Upper lobe of left lung (tissue), 6 donors: ENCODE results near the gene ARHGAP26. TPM values are rescaled to one million over a fixed set of nuclear protein-coding genes. Genes with fewer than 3 reads are reported as not detected.
"Not testable (repeated sequence)": the region's sequence is repeated elsewhere in the genome, so short reads cannot be mapped to it uniquely, and the experiment has no call there.

Experiments
- ATAC-seq, 2 donors: fragments of 200-7000 bp; cut with Tn5 transposase; one replicate each; pipeline ENCODE4 v1.9.1; 2022; ENCODE audit warnings: mild to moderate bottlenecking in 2 of 2, moderate library complexity in 2 of 2; ENCODE audit not compliant: low FRiP score in 2 of 2
- DNase-seq, 2 donors: peaks; one replicate each; pipeline ENCODE4 v3.0.0-alpha.2; 2019 to 2020
- H3K27ac ChIP-seq, 4 donors: fragments of 200-600 bp; sonication (generic); one replicate each; pipeline ENCODE4 v1.5.1; 2016 to 2019
- H3K27me3 ChIP-seq, 4 donors: fragments of 200-600 bp; sonication (generic); one replicate each; pipeline ENCODE4 v1.5.1; 2017 to 2019
- H3K36me3 ChIP-seq, 4 donors: fragments of 200-600 bp; sonication (generic); one replicate each; pipeline ENCODE4 v1.5.1; 2016 to 2019
- H3K4me1 ChIP-seq, 4 donors: fragments of 200-600 bp; sonication (generic); one replicate each; pipeline ENCODE4 v1.5.1; 2018 to 2019
- H3K4me3 ChIP-seq, 4 donors: fragments of 200-600 bp; sonication (generic); one replicate each; pipeline ENCODE4 v1.5.1; 2017 to 2019; ENCODE audit warnings: mild to moderate bottlenecking in 2 of 4, moderate library complexity in 1 of 4
- H3K9me3 ChIP-seq, 4 donors: fragments of 200-600 bp; sonication (generic); one replicate each; pipeline ENCODE4 v1.5.1; 2018 to 2019
- CTCF ChIP-seq, 6 experiments: fragments of 450-650 bp in 4 of 6; fragments of 200-600 bp in 2 of 6; sonication (generic) in 2 of 6; IDR thresholded peaks; one replicate each; pipeline ENCODE4 v1.5.1; 2016 to 2019; ENCODE audit warnings: antibody characterized with exemption in 6 of 6
- EP300 ChIP-seq, 4 donors: sonication (generic); formaldehyde crosslinking; IDR thresholded peaks; one replicate each; pipeline ENCODE4 v1.5.1; 2017; ENCODE audit warnings: antibody characterized with exemption in 4 of 4, control low read depth in 2 of 4
- POLR2A ChIP-seq, 4 donors: fragments of 450-650 bp; IDR thresholded peaks; one replicate each; pipeline ENCODE4 v1.5.1; 2016 to 2017; ENCODE audit warnings: antibody characterized with exemption in 4 of 4, mild to moderate bottlenecking in 2 of 4
- POLR2AphosphoS5 ChIP-seq, 2 donors: sonication (generic); formaldehyde crosslinking; IDR thresholded peaks; one replicate each; pipeline ENCODE4 v1.5.1; 2017; ENCODE audit warnings: antibody characterized with exemption in 2 of 2
- WGBS, 2 donors: methylation state at CpG; one replicate each; pipeline ENCODE4 v1.1.5; 2017 to 2018; 5-methylcytosine and 5-hydroxymethylcytosine counted together
- total RNA-seq, 6 donors: library from RNA; depleted of rRNA in 4 of 6; stranded (reverse); fragments of >200 nt in 4 of 6; gene quantifications; one replicate each; pipeline versions ENCODE4 v1.1.0 to v1.2.1, GENCODE V29; 2016 to 2021
- donor health status: DM: no; HTN: no; CAD: no; lungs with moderate emphysema.
- donor health status: DM: no; HTN: yes; CAD: no; lungs with severe emphysema.

Gene ARHGAP26
- total RNA-seq, 6 donors from 2014 or later = 34.9 to 90.1 (median 38.9) TPM

GRCh38 chr5:142994218-142994617 is 224.0 kb downstream of the ARHGAP26 start:
- Histone ChIP-seq H3K27me3 (no peaks in the 10 kb centered on the region), H3K4me1 (no peaks in the 10 kb centered on the region), H3K9me3 (no peaks in the 10 kb centered on the region), H3K36me3 (no peaks in the 10 kb centered on the region), H3K4me3 (no peak overlapping the region), H3K27ac (no peak overlapping the region)
- DNase-seq = no peak
- no peak for TF ChIP-seq POLR2AphosphoS5 (IDR thresholded peaks at IDR 0.05)
- 87 to 89% methylated on average over 2 of the region's 2 CpGs for WGBS, 2 donors
- ATAC-seq = no peak

- not testable (repeated sequence) for DNase-seq, H3K4me1 ChIP-seq, ATAC-seq, H3K27me3 ChIP-seq, H3K9me3 ChIP-seq, H3K4me3 ChIP-seq, H3K27ac ChIP-seq, H3K36me3 ChIP-seq
These were observed 225.4 kb downstream of the ARHGAP26 start for GRCh38 chr5:142995621-142996020.

- no peak overlapping the region for H3K4me3 ChIP-seq
- no peaks in the 10 kb centered on the region for H3K9me3 ChIP-seq
- DNase-seq = no peak
- H3K27ac ChIP-seq = no peak overlapping the region
- H3K27me3 ChIP-seq = no peaks in the 10 kb centered on the region
- no peak for ATAC-seq
- H3K4me1 ChIP-seq = peaks cover 12 to 15% (median 14%) of the 10 kb centered on the region in 4 donors
- 71 to 93% methylated on average over 1 of the region's 1 CpG for WGBS, 2 donors
- no peaks in the 10 kb centered on the region for H3K36me3 ChIP-seq
- TF ChIP-seq EP300 (IDR thresholded peaks at IDR 0.05) = no peak
- no peak for TF ChIP-seq CTCF (IDR thresholded peaks at IDR 0.05)
- TF ChIP-seq POLR2AphosphoS5 (IDR thresholded peaks at IDR 0.05) = no peak
- no peak for TF ChIP-seq POLR2A (IDR thresholded peaks at IDR 0.05)
These were observed 227.4 kb downstream of the ARHGAP26 start for GRCh38 chr5:142997591-142997990.

GRCh38 chr5:142998316-142999020 is 228.3 kb downstream of the ARHGAP26 start:
- 65 to 81% methylated on average over 5 to 6 of the region's 6 CpGs for whole genome bisulfite sequencing, 2 donors
- peak overlapping the region in 1 of 4 donors; percentile 20 for H3K27ac ChIP-seq
- TF ChIP-seq CTCF (IDR thresholded peaks at IDR 0.05) (no peak), POLR2A (IDR thresholded peaks at IDR 0.05) (no peak), EP300 (IDR thresholded peaks at IDR 0.05) (no peak), POLR2AphosphoS5 (IDR thresholded peaks at IDR 0.05) (no peak)
- no peaks in the 10 kb centered on the region for H3K27me3 ChIP-seq
- ATAC-seq (no peak), DNase-seq (no peak)
- no peaks in the 10 kb centered on the region for H3K9me3 ChIP-seq
- H3K36me3 ChIP-seq = no peaks in the 10 kb centered on the region
- no peak overlapping the region for H3K4me3 ChIP-seq
- peaks cover 21 to 22% (median 22%) of the 10 kb centered on the region in 4 donors for H3K4me1 ChIP-seq

- WGBS, 2 donors = 80 to 90% methylated on average over 1 of the region's 1 CpG
- not testable (repeated sequence) for H3K9me3 ChIP-seq, H3K4me3 ChIP-seq, DNase-seq, H3K36me3 ChIP-seq, ATAC-seq, H3K27me3 ChIP-seq, H3K27ac ChIP-seq
- peaks cover 24 to 37% (median 31%) of the 10 kb centered on the region in 4 donors for H3K4me1 ChIP-seq
These were observed 230.4 kb downstream of the ARHGAP26 start for GRCh38 chr5:143000551-143000950.

- Histone ChIP-seq H3K4me3 (no peak overlapping the region), H3K9me3 (no peaks in the 10 kb centered on the region), H3K36me3 (no peaks in the 10 kb centered on the region), H3K27me3 (no peaks in the 10 kb centered on the region), H3K4me1 (peaks cover 25 to 44% (median 37%) of the 10 kb centered on the region in 4 donors), H3K27ac (peak overlapping the region; percentile 71 to 87 (median 82))
- ATAC-seq (peak in 1 of 2 donors; percentile 19), DNase-seq (no peak)
- TF ChIP-seq POLR2AphosphoS5 (IDR thresholded peaks at IDR 0.05) = no peak
- TF ChIP-seq CTCF (IDR thresholded peaks at IDR 0.05) = no peak
- TF ChIP-seq POLR2A (IDR thresholded peaks at IDR 0.05) = no peak
- no peak for TF ChIP-seq EP300 (IDR thresholded peaks at IDR 0.05)
- 42% methylated on average over 2 to 8 of the region's 8 CpGs for WGBS, 2 donors
These were observed 231.7 kb downstream of the ARHGAP26 start for GRCh38 chr5:143001764-143002351.
